HTERT RPE-1 (cell line): Measurements from ENCODE around the gene TMEM117.
"Not testable (repeated sequence)": the region's sequence is repeated elsewhere in the genome, so short reads cannot be mapped to it uniquely, and the experiment has no call there.

Source experiments
- in situ Hi-C: fragments of 300-500 bp; cut with MboI; formaldehyde crosslinking; loops from 4 replicates; pipeline ENCODE4 v1.14.3; 2020; ENCODE audit warnings: low sequenced_read_pairs

TMEM117 gene

GRCh38 chr12:43836475-43836989 is 651 bp downstream of the TMEM117 start:
- in situ Hi-C loops = no loop called here

GRCh38 chr12:43840338-43840737 is 4.5 kb downstream of the TMEM117 start:
- in situ Hi-C loops = no loop called here

DNA sequence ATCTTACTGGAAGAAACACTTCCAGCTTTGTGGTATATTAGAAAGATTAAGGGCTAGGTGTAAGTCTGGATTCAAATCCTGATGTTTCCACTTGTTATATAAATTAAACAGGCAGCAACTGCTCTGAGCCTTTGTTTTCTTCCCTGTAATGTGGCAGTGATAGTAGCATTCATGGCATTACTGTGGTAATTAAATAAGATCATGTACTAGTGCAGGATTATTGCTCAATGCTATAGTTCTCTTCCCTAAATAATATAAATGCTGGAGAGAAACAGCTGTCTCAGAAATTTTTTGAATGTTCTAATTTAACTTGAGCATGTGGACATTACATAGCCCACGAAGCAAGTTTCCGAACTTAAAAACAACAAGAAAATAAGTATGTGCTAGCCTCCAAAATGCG is 5.4 kb downstream of the TMEM117 start:
- in situ Hi-C loops = no loop called here

GRCh38 chr12:43842259-43842658 is 6.4 kb downstream of the TMEM117 start:
- in situ Hi-C loops = no loop called here

- in situ Hi-C loops = not testable (repeated sequence)
Measured at GRCh38 chr12:43847425-43848225, 11.7 kb downstream of the TMEM117 start.

DNA sequence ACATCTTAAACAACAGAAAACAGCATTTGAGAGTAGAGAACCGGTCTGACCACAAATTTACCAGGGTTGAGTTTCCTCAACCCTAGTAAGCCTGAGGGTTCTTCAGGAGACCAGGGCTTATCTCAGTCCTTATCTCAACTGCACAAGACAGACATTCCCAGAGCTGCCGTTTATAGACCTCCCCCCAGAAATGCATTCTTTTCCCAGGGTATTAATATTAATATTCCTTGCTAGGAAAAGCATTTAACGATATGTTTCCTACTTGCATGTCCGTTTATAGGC is 12.3 kb downstream of the TMEM117 start:
- in situ Hi-C loops = no loop called here

- in situ Hi-C loops = no loop called here
Measured at GRCh38 chr12:43848786-43849185, 12.9 kb downstream of the TMEM117 start.

GRCh38 chr12:43852744-43853143 is 16.9 kb downstream of the TMEM117 start:
- in situ Hi-C loops = no loop called here

DNA sequence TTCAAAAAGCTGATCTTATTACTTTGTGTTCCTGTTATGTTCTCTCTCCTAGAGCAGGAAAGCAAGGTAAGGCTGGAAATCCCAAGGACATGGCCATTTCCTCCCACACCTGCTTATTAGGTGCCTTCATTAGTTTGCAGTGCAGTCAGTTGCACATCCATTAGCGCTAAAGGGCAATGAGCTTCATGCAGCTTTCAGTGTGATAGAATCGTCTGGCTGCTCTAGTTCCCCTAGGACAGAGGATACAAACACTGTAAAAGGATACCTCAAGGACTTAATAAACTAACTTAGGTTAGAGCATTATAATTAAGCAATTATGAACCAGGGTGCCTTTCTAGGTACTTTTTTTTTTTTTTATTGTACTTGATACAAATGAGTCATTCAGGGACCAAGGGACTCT is 21.1 kb downstream of the TMEM117 start:
- in situ Hi-C loops = no loop called here

- in situ Hi-C loops = no loop called here
Measured at GRCh38 chr12:43858096-43858495, 22.2 kb downstream of the TMEM117 start.

GRCh38 chr12:43858991-43859390 is 23.1 kb downstream of the TMEM117 start:
- in situ Hi-C loops = no loop called here

DNA sequence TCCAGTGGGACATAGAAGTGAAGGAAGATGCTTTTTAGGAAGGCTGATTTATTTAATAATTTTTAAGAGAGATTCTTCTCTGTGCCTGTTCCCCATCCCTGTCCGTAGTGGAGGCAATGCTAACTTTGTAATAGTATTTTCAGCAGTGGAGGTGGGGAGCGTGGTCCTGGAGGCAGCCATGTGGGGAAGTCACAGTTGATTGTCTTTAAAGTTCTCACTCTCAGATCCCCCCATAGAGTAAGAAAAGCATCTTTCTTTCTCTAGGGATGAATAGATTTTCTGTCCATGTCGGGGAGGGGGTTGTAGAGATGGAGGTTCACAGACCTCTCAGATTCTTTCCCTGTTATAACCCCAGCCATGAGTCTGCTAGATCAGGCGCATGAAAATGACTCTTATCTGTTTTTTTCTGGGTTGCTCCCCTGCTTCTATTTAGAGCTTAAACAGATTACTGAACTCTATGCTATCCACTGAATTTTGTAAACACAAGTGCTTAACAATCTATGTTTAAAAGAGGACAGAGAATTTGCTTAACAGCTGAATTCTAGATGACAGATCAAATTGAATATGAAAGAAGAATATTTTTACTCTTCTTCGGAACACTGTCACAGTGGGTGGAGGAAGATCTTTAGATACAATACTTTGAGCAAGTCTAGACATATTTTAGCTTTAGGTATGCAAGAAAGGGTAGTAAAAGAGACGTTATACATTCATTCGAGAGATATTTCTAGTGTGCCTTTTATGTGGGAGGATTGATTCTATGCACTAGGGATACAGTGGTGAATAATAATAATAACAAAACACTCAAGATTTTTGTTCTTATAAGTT is 25.3 kb downstream of the TMEM117 start:
- in situ Hi-C loops = no loop called here

DNA sequence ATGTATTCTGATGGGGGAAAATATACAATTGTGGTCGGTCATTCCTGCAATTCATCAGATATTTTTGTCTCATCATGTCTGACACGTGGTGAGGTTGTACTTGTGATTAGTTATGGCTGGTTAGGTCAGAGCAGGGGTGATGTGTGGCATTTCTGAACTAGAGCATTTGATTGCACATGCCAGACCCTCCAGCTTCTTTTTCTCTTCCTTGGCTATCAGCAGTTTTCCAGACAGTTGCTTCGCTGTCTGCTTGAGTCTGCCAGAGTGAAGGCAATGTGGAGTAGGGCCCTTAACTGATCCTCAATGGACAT is 25.9 kb downstream of the TMEM117 start:
- in situ Hi-C loops = no loop called here

GRCh38 chr12:43863770-43864366 is 28.0 kb downstream of the TMEM117 start:
- in situ Hi-C loops = no loop called here

DNA sequence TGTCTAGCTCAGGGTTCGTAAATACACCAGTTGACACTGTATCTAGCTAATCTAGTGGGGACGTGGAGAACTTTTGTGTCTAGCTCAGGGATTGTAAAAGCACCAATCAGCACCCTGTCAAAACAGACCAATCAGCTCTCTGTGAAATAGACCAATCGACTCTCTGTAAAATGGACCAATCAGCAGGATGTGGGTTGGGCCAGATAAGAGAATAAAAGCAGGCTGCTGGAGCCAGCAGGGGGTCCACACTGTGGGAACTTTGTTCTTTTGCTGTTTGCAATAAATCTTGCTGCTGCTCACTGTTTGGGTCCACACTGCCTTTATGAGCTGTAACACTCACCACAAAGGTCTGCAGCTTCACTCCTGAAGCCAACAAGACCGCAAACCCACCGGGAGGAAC is 28.7 kb downstream of the TMEM117 start:
- in situ Hi-C loops = not testable (repeated sequence)

DNA sequence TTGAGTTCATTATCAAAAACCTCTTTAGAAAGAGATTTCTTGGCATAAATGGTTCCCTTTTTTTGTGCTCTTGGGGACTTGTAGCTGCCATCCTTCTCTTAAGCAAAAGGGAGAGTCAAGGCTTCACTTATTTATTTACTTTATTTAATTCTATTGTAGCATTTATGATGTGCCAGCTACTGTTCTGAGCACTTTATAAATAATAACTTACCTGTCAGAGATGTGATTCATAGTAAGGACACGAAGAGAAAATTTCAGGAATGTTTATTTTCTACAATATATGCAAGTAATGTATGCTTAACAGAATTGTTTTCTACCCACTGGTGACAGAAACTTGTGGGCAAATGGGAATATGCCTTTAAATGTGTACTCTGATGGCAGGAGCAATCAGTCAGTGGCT is 33.3 kb downstream of the TMEM117 start:
- in situ Hi-C loops = no loop called here

- in situ Hi-C loops = not testable (repeated sequence)
Measured at GRCh38 chr12:43869765-43870164, 33.9 kb downstream of the TMEM117 start.

DNA sequence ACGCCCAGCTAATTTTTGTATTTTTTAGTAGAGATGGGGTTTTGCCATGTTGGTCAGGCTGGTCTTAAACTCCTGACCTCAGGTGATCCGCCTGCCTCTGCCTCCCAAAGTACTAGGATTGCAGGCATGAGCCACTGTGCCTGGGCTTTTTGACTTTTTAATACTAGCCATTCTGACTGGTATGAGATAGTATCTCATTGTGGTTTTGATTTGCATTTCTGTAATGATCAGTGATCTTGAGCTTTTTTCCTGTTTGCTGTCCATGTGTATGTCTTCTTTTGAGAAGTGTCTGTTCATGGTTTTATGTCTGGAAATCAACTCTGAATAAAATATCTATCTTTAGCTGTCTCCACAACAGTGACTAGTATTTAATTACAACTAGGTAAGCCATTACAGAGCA is 35.4 kb downstream of the TMEM117 start:
- in situ Hi-C loops = not testable (repeated sequence)

DNA sequence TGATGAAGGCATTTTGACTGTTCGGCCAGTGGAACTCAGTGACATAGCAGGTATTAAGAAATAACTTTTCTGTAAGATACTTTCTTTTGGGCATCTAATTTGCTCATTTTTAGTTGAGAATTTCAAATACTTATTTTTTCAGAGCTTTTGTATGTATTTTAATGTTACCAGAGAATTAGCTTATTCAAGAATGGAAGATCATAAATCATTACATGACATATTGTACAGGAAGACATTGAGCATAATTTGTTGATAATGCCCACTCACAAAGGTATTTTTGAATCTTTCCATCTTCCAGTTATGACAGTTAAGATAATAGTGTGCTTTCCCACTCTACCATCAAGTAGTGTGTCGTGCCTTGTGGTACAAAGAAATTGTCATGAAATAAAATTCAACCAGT is 36.5 kb downstream of the TMEM117 start:
- in situ Hi-C loops = no loop called here

- in situ Hi-C loops = no loop called here
Measured at GRCh38 chr12:43878050-43878449, 42.2 kb downstream of the TMEM117 start.

GRCh38 chr12:43880547-43880946 is 44.7 kb downstream of the TMEM117 start:
- in situ Hi-C loops = no loop called here

- in situ Hi-C loops = no loop called here
Measured at GRCh38 chr12:43882578-43883178, 46.8 kb downstream of the TMEM117 start.
